ENCODE data around the gene ELP2. TPM values are rescaled to one million over a fixed set of nuclear protein-coding genes. Genes with fewer than 3 reads are reported as not detected.
A peak's percentile ranks its signal among the peaks of the same experiment; 100 is the strongest.

Gene ELP2
- total and polyA plus RNA-seq, 9 of the 15 experiments (the other 6 are each of a cell fraction or from before 2014, with no cell fraction given): 76.8 to 192 (median 140) TPM

- TF ChIP-seq THAP12 (CRISPR knock-in tag; IDR thresholded peaks at IDR 0.05) (peak; percentile 50; the same call in 1 of the 2 replicates), ZNF592 (IDR thresholded peaks at IDR 0.05) (peak; percentile 53; the same call in 1 of the 2 replicates), CREB3L1 (IDR thresholded peaks at IDR 0.05; ENCODE audit: borderline replicate concordance, low read depth) (peak; percentile 67), ZNF431 (CRISPR knock-in tag; IDR thresholded peaks at IDR 0.05) (peak; percentile 18; the same call in 1 of the 2 replicates), SNIP1 (IDR thresholded peaks at IDR 0.05; ENCODE audit: low read depth) (no peak), CTCF (IDR thresholded peaks at IDR 0.05 in 2 of 3, conservative IDR thresholded peaks at IDR 0.05 in 1 of 3; ENCODE audit: insufficient read depth in 2 of 3, low read depth in 1 of 3, low read length in 3 of 3) (peak in 1 of 3 experiments; percentile 4; a peak in 1 of 6 replicates), AFF4 (CRISPR knock-in tag; IDR thresholded peaks at IDR 0.05) (0 out of 2 replicates have a peak, but pooled peaks have one; percentile 43), MTA3 (IDR thresholded peaks at IDR 0.05; ENCODE audit: borderline replicate concordance) (peak; percentile 74; the same call in 1 of the 2 replicates), GABPB1 (CRISPR knock-in tag; IDR thresholded peaks at IDR 0.05) (peak; percentile 50; the same call in 1 of the 2 replicates), HIVEP1 (CRISPR knock-in tag; IDR thresholded peaks at IDR 0.05) (peak; percentile 5; the same call in 1 of the 2 replicates), BRF1 (IDR thresholded peaks at IDR 0.05; ENCODE audit: borderline replicate concordance, extremely low read depth, insufficient read length) (no peak), NR1H2 (CRISPR knock-in tag; IDR thresholded peaks at IDR 0.05) (0 out of 2 replicates have a peak, but pooled peaks have one; percentile 66)
These were observed 57.6 kb downstream of the ELP2 start, which contains the start of gene MOCOS (continued) for GRCh38 chr18:36187193-36187825.

Data from K562 (cell line).